NCI-H345 (cell line): ENCODE results near the gene GAST.

ENCODE experiments used
- DNase-seq: peaks from one replicate; lab custom pipeline; 2025; lab: John Stamatoyannopoulos, UW

GAST gene

DNA sequence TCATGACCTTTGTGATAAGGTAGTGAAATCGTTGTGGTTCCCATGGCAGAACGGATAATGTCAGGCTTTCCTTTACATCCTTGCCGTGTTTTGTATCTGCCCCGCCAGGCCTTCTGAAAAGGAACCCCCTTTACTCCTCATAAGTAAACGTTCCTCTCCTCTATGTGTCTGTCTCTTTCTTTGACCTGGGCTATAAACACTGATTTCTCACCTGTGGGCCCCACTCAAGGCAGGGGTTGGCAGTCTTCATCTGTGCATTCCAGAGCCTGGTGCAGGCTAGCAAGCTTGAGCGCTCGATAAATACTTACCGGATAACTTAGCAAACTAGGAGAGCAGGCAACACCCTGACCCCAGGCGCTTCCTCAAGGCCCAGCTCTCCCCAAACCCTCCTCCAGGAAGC lies 29.6 kb downstream of the GAST start:
- DNase-seq = no peak

DNA sequence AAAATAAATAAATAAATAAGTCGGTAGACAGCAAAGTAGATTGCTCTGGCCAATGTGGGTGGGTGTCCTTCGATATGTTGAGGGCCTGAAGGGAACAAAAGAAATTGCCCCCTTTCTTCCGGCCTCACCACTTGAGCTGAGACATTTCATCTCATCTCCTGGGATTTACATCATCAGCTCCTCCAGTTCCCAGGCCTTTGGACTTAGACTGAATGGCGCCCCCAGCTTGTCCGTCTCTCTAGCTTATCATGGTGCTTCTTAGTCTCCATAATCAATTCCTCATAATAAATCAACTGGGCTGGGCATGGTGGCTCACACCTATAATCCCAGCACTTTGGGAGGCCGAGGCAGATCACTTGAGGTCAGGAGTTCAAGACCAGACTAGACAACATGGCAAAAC lies 36.1 kb downstream of the GAST start:
- no peak for DNase-seq

DNA sequence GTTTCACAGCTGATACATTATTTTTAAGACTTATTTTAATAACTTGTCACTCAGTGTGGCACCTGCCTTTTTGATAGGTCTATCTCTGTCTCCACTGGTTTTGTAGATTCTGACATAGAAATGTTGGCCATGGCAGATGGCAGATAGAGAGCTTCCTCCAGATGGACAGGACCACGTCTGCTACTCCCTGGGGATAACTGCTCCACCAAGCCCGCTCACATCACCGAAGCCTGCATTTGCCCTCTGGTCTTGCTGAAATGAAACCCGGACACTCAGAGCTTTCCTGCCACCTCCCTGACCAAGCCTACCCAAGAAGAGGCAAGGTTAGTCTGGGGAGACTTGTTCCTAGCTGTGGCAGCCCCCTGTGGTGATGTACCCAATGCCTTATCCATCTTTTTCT lies 38.7 kb downstream of the GAST start:
- DNase-seq = no peak

GRCh38 chr17:41751288-41751687 lies 39.2 kb downstream of the GAST start:
- DNase-seq = no peak

DNA sequence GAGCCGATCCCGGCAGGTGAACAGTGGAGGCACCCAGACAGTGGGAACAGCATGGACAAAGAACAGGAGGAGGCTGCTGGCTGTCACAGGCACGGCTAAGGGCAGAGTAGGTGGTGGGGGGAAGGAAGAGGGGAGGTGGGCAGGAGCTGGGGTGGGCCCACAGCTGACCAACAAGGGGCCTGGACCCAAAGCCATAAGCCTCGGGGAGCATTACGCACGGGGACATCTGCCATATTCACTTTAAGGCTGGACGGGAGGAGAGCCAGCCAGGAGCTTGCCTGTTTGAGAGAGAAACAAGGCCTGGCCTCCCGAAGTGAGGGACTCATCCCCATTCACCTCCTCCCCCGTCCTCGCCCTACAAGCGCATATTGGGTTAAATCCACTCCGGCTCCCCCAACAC lies 41.9 kb downstream of the GAST start:
- DNase-seq = no peak

DNA sequence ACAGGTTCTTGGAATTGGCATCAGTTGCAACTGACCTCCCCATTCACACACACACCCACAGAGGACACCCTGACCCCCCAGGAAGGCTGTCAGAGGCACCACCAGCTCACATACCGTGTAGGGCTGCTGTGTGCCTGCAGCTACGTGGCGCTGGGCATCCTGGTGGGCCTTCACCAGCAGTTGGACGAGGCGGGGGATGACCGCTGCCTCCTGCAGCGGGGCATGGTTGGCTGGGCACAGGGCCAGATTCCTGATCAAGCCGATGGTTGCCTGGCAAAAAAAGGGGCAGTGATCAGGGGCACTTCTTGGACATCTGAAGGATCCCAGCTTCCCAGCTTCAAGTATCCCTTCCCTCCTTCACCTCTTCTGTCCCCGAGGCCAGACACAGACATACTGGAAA lies 46.5 kb downstream of the GAST start:
- no peak for DNase-seq

DNA sequence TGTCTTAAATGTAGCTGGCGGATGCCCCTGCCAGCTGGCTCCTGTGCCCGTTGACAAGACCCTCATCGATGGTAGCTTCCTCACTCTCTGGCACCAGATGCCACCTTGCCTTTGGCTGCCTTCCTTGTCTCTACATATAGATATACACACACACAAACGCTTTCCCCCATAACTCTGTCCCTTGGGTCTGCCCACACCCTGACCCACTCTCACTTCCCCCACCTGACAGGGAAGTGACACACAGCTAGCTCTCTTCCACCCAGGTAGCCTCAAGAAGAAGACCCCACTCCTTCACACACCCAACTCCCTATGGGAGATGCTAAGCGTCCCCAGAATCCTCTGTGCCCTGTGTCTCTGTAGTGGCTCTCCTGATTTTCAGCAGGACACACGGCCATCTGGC lies 48.7 kb downstream of the GAST start:
- no peak for DNase-seq

GRCh38 chr17:41762391-41762790 lies 50.3 kb downstream of the GAST start:
- no peak for DNase-seq

DNA sequence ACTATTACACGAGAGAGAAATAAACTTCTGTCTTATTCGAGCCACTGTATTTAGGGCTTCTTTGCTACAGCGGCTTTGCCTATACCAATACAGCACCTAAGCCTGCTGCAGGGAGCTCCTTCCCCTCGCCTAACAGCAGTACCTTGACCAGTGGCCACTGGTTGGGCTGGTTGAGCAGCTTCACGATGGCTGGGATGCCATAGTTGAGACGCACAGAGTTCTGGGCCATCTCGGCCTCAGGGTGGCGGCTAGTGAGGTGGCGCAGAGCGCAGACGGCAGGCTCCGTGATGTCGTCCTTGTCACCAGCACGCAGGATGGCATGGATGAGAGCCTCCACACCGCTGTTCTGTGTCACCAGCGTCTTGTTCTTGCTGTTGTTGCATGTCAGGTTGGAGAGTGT lies 50.7 kb downstream of the GAST start:
- DNase-seq = no peak

- no peak for DNase-seq
These were observed 51.2 kb downstream of the GAST start for GRCh38 chr17:41763327-41763726.
